Panc1 (cell line): ENCODE data around the gene SLC6A7. TPM values are rescaled to one million over a fixed set of nuclear protein-coding genes. Genes with fewer than 3 reads are reported as not detected.

Experiments
- ATAC-seq: fragments of 200-7000 bp; cut with Tn5 transposase; 2 replicates; pipeline ENCODE4 v1.9.1; 2020; ENCODE audit warnings: mild to moderate bottlenecking, moderate library complexity
- BruUV-seq: library from RNA; stranded (reverse); fragments of 400-500 nt; replicated peaks from 2 replicates; lab custom pipeline; 2021; lab: Mats Ljungman, UMichigan
- CTCF ChIA-PET: fragments of 300-600 bp; sonication (Branson Sonifier 250); formaldehyde crosslinking; loops from one replicate; lab custom pipeline; 2022; ENCODE audit warnings: antibody characterized with exemption; lab: Charles Lee
- POLR2A ChIA-PET: fragments of 300-600 bp; sonication (Branson Sonifier 250); formaldehyde crosslinking; loops from one replicate; lab custom pipeline; 2022; ENCODE audit warnings: antibody characterized with exemption; lab: Charles Lee
- DNase-seq: peaks from one replicate; pipeline ENCODE4 v3.0.0-alpha.2; 2010; ENCODE audit warnings: low read depth, low spot score
- H3K27ac ChIP-seq: 2 replicates; pipeline ENCODE4 v1.5.1; 2011; ENCODE audit warnings: mild to moderate bottlenecking, low read length, inconsistent platforms
- H3K27me3 ChIP-seq: fragments of 200-500 bp; sonication (Bioruptor generic); 2 replicates; pipeline ENCODE4 v1.6.0; 2014; ENCODE audit warnings: low read length, inconsistent platforms; ENCODE audit not compliant: control insufficient read depth, insufficient read depth
- H3K36me3 ChIP-seq: fragments of 200-500 bp; sonication (Bioruptor generic); 2 replicates; pipeline ENCODE4 v1.5.1; 2014; ENCODE audit warnings: inconsistent platforms, mild to moderate bottlenecking, low read length, moderate library complexity; ENCODE audit not compliant: control insufficient read depth, insufficient read depth
- H3K4me1 ChIP-seq: 2 replicates; pipeline ENCODE4 v1.5.1; 2011; ENCODE audit warnings: inconsistent platforms, mild to moderate bottlenecking, low read length, moderate library complexity; ENCODE audit not compliant: control insufficient read depth, insufficient read depth
- H3K4me3 ChIP-seq, 2 experiments: 2 replicates each; pipeline ENCODE4 v1.5.1; 2011 to 2012; ENCODE audit warnings: low read depth in 2 of 2, low read length in 2 of 2, mild to moderate bottlenecking in 2 of 2, inconsistent platforms in 1 of 2, moderate library complexity in 1 of 2
- H3K9me3 ChIP-seq: fragments of 200-500 bp; sonication (Bioruptor generic); 2 replicates; pipeline ENCODE4 v1.5.1; 2014; ENCODE audit warnings: low read depth, mild to moderate bottlenecking, inconsistent platforms, low read length, moderate library complexity; ENCODE audit not compliant: control insufficient read depth, insufficient read depth
- POLR2AphosphoS5 ChIP-seq: IDR thresholded peaks from 2 replicates; pipeline ENCODE4 v1.6.1; 2012; ENCODE audit warnings: mild to moderate bottlenecking, low read depth, low read length, moderate library complexity
- REST ChIP-seq, 2 experiments: IDR thresholded peaks; 2 replicates each; pipeline ENCODE4 v1.6.1; 2011 to 2012; ENCODE audit warnings: low read depth in 2 of 2, control low read depth in 1 of 2, low read length in 1 of 2, mild to moderate bottlenecking in 1 of 2, moderate library complexity in 1 of 2; ENCODE audit not compliant: insufficient read depth in 1 of 2
- SIN3A ChIP-seq: IDR thresholded peaks from 2 replicates; pipeline ENCODE4 v1.6.1; 2012; ENCODE audit warnings: low read depth, mild to moderate bottlenecking, low read length, moderate library complexity, borderline replicate concordance; ENCODE audit not compliant: insufficient read depth
- TCF7L2 ChIP-seq: IDR thresholded peaks from 2 replicates; pipeline ENCODE4 v1.6.1; 2011; ENCODE audit warnings: mild to moderate bottlenecking, low read depth, low read length, inconsistent platforms
- in situ Hi-C: cut with HindIII; loops from 2 replicates; pipeline ENCODE4 v1.10.0; 2016; ENCODE audit warnings: low sequenced_read_pairs, low pct_unique_long_range_greater_than_20kb
- intact Hi-C: fragments of 100-400 bp; cut with micrococcal nuclease; formaldehyde crosslinking; loops from one replicate; pipeline ENCODE4 v1.10.0; 2022; ENCODE audit not compliant: unreplicated experiment
- total RNA-seq: library from RNA; stranded (reverse); gene quantifications from one replicate; pipeline ENCODE4 v1.2.1, GENCODE V29; 2021; ENCODE audit not compliant: unreplicated experiment
- TF ChIP-seq, protein P1 (sequence below): fragments of 450-650 bp; IDR thresholded peaks from 2 replicates; pipeline ENCODE4 v1.5.1; 2017; ENCODE audit warnings: mild to moderate bottlenecking

The SLC6A7 gene
- total RNA-seq, 1 experiment from 2014 or later = not detected

DNA sequence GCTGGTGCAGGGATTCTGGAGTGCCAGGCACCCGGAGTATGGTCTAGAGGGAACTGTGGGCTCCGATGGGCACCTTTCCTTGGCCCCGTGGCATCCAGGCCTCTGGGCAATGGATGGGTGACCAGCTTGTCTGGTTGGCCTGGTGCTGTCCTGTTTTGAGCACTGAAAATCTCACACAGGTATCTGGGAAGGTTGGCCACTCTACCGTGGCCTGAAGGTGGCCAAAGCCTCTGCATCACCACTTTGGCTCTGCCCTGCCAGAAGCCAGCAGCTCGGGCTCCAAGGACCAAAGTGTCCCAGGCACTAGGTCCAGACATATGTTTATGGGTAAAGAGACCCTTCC lies 28.8 kb downstream of the SLC6A7 start:
- CTCF ChIA-PET = interaction anchor here (0.6 to 1.2 kb wide), 10 partner anchors 9 to 773 kb away, joined by 3 to 6 read pairs (median 4); no protein-coding TSS in a partner anchor
- Histone ChIP-seq H3K9me3 (no peaks in the 10 kb centered on the region), H3K27me3 (no peaks in the 10 kb centered on the region), H3K4me1 (no peaks in the 10 kb centered on the region), H3K36me3 (no peaks in the 10 kb centered on the region), H3K27ac (no peak overlapping the region), H3K4me3 (no peak overlapping the region)
- POLR2A ChIA-PET = interaction anchor here (0.7 kb wide), 2 partner anchors 49 to 383 kb away, joined by 4 to 12 read pairs; no protein-coding TSS in a partner anchor
- ATAC-seq (peak; percentile 9; the same call in 1 of the 2 replicates), DNase-seq (no peak)
- in situ Hi-C loops = no loop called here
- intact Hi-C loops = loop anchor here (1.0 kb wide), 2 partner anchors 57 to 88 kb away; no protein-coding TSS in a partner anchor
- BruUV-seq = no TSS peak
- no peak for TF ChIP-seq TCF7L2
- no peak for TF ChIP-seq SIN3A
- TF ChIP-seq, protein P1, sequence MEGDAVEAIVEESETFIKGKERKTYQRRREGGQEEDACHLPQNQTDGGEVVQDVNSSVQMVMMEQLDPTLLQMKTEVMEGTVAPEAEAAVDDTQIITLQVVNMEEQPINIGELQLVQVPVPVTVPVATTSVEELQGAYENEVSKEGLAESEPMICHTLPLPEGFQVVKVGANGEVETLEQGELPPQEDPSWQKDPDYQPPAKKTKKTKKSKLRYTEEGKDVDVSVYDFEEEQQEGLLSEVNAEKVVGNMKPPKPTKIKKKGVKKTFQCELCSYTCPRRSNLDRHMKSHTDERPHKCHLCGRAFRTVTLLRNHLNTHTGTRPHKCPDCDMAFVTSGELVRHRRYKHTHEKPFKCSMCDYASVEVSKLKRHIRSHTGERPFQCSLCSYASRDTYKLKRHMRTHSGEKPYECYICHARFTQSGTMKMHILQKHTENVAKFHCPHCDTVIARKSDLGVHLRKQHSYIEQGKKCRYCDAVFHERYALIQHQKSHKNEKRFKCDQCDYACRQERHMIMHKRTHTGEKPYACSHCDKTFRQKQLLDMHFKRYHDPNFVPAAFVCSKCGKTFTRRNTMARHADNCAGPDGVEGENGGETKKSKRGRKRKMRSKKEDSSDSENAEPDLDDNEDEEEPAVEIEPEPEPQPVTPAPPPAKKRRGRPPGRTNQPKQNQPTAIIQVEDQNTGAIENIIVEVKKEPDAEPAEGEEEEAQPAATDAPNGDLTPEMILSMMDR = no peak
- no peak for TF ChIP-seq REST (IDR thresholded peaks at IDR 0.05; ENCODE audit: insufficient read depth in 1 of 2, low read depth in 2 of 2, low read length in 1 of 2)
- TF ChIP-seq POLR2AphosphoS5 = no peak

- in situ Hi-C loops (no loop called here), intact Hi-C loops (no loop called here)
- Histone ChIP-seq H3K36me3 (no peaks in the 10 kb centered on the region), H3K4me1 (no peaks in the 10 kb centered on the region), H3K4me3 (no peak overlapping the region), H3K27ac (no peak overlapping the region), H3K27me3 (no peaks in the 10 kb centered on the region), H3K9me3 (no peaks in the 10 kb centered on the region)
- CTCF ChIA-PET = interaction anchor here (0.6 to 1.2 kb wide), 4 partner anchors 60 to 773 kb away, joined by 3 to 5 read pairs (median 4); no protein-coding TSS in a partner anchor
- no peak for ATAC-seq
- DNase-seq = no peak
- POLR2A ChIA-PET = interaction anchor here (0.7 kb wide), 1 partner anchor 384 kb away, joined by 12 read pairs; no protein-coding TSS in a partner anchor
- TF ChIP-seq REST (IDR thresholded peaks at IDR 0.05; ENCODE audit: insufficient read depth in 1 of 2, low read depth in 2 of 2, low read length in 1 of 2) (no peak), SIN3A (no peak), TCF7L2 (no peak), POLR2AphosphoS5 (no peak)
- TF ChIP-seq, protein P1 = no peak
- no TSS peak for BruUV-seq
These were observed 29.3 kb downstream of the SLC6A7 start for GRCh38 chr5:150219142-150219541.
